ENCODE results near the gene TAF1A. TPM values are rescaled to one million over a fixed set of nuclear protein-coding genes. Genes with fewer than 3 reads are reported as not detected.

TAF1A gene
- 10 to 100 TPM in 1 of 3 donors, 1 to 10 TPM in 2; 3.2 to 10.7 (median 6.9) TPM for total RNA-seq

DNA sequence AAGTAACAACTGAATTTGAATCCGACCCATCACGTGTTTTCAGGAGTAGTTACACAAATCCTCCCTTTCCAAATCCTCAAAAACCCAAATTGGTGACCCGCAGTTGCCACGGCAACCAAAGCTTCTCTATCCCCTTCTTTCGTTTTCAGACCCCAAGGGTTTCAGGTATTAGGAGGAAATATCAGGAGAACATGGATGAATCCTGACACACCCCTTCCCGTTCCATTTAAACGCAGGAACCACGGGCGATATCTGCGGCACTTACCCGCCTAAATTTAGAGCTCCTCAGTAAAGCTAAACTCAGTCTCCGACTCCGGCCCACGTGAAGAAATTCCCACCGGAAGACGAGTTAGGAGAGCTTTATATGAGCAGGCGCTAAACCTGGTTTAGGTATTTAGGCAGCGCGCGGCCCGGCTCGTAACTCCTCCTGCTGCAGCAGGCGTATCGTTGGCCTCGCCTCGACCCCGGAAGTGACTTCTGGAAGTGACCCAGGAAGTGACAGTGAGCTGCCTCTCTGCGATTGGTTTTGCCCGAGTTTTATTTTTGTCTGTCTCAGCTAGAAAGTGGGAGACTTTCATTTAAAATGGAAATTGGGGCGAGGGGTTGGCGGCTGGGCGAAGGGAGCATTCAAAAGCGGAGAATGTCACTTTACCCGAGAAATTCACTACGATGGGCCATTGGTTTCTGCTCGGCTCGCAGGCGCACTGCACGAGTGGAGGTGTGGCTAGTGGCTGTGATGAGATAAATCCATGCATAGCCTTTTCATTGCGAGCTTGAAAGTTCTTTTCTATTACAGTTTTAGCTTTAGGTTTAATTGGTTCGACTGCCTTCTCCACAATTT is at the start of gene TAF1A:
TSS of gene TAF1A (minus strand) at position 472 of the 841 bp plus-strand sequence.
- Histone ChIP-seq H3K9me3 (no peaks in the 10 kb centered on the region), H3K36me3 (no peaks in the 10 kb centered on the region), H3K4me1 (peaks cover 0 to 11% of the 10 kb centered on the region in 2 donors), H3K27ac (peak within 1 kb of the TSS; percentile 87 to 89), H3K4me3 (peak within 1 kb of the TSS; percentile 66 to 85 (median 73)), H3K27me3 (no peaks in the 10 kb centered on the region)
- TF ChIP-seq POLR2AphosphoS5 (IDR thresholded peaks at IDR 0.05) (peak; percentile 17 to 62 (median 19)), POLR2A (IDR thresholded peaks at IDR 0.05) (no peak)
- intact Hi-C loops (cut with DNase I; ENCODE audit: low total_unique reads), result no loop called here
- DNase-seq (ENCODE audit: low spot score in 2 of 2), result peak; percentile 82 to 84

DNA sequence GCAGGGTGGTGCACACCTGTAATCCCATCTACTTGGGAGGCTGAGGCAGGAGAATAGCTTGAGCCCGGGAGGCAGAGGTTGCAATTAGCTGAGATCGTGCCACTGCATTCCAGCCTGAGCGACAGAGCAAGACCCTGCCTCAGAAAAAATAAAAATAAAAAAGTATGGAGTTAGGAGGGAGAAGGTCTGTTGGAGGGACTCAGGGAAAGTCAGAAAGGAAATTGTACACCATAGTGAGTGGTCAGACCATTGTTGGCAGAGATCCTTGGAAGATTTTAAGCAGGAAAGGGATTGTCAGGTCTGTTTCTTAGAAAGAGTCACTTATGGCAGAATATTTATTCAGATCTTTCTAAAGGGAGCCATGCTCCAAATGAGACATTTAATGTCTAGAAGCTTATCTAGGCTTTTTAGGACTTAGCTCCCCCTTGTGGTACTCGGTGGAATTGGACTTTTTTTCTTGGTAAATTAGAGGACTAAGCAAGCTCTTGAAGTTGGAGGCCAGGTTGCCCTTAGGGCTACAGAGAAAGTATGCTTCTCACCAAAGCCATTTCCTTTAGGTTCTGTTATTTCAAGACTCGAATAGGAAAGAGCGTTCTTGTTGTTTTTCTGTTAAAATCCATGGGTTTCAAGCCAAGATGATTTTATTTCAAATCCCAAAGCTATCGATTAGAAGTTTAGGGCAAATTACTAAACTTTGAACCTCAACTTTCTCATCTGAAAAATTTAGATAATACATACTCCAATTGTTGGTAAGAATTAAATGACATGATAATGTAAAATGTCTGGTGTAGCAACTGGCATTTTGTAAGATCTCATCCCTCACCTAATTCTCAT is 44.7 kb upstream of the TAF1A start:
- peak in 1 of 2 donors; percentile 37 for DNase-seq (ENCODE audit: low spot score in 2 of 2)
- H3K27me3 ChIP-seq, result no peaks in the 10 kb centered on the region

DNA sequence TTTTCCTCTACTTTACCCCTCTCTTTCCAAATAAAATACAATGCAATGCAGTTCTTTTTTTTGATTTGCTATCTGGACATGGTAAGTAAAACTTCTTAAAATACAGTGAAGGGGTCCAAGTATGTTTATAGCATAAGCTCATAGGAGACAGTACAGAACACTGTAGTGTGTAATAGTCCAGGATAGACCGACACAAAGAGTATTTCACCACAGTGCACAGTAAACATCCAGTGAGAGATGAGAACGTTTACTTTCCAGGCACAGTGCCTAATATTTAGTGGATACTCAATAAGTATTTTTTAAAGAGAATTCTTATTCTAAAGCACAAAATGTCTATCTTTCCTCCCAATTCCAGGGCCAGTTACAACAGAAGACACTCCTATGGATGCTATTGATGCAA is 43.0 kb upstream of the TAF1A start:
- no peaks in the 10 kb centered on the region for H3K9me3 ChIP-seq
- intact Hi-C loops (cut with DNase I; ENCODE audit: low total_unique reads), result no loop called here
- H3K36me3 ChIP-seq, result peaks cover 4% of the 10 kb centered on the region
- no peaks in the 10 kb centered on the region for H3K27me3 ChIP-seq
- no peak for TF ChIP-seq POLR2AphosphoS5 (IDR thresholded peaks at IDR 0.05)
- TF ChIP-seq, protein P1, sequence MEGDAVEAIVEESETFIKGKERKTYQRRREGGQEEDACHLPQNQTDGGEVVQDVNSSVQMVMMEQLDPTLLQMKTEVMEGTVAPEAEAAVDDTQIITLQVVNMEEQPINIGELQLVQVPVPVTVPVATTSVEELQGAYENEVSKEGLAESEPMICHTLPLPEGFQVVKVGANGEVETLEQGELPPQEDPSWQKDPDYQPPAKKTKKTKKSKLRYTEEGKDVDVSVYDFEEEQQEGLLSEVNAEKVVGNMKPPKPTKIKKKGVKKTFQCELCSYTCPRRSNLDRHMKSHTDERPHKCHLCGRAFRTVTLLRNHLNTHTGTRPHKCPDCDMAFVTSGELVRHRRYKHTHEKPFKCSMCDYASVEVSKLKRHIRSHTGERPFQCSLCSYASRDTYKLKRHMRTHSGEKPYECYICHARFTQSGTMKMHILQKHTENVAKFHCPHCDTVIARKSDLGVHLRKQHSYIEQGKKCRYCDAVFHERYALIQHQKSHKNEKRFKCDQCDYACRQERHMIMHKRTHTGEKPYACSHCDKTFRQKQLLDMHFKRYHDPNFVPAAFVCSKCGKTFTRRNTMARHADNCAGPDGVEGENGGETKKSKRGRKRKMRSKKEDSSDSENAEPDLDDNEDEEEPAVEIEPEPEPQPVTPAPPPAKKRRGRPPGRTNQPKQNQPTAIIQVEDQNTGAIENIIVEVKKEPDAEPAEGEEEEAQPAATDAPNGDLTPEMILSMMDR (IDR thresholded peaks at IDR 0.05), result no peak
- no peak for TF ChIP-seq POLR2A (IDR thresholded peaks at IDR 0.05)
- no peak overlapping the region for H3K27ac ChIP-seq
- H3K4me3 ChIP-seq, result no peak overlapping the region
- no peak for DNase-seq (ENCODE audit: low spot score in 2 of 2)
- no peaks in the 10 kb centered on the region for H3K4me1 ChIP-seq

More for the DNA sequence above, 44.7 kb upstream of the TAF1A start:
- TF ChIP-seq, protein P1 (IDR thresholded peaks at IDR 0.05), result peak; percentile 73 to 87 (median 79)
- TF ChIP-seq POLR2A (IDR thresholded peaks at IDR 0.05), result no peak
- Histone ChIP-seq H3K36me3 (peaks cover 4% of the 10 kb centered on the region), H3K4me3 (no peak overlapping the region), H3K4me1 (no peaks in the 10 kb centered on the region), H3K27ac (no peak overlapping the region), H3K9me3 (no peaks in the 10 kb centered on the region)
- intact Hi-C loops (cut with DNase I; ENCODE audit: low total_unique reads), result no loop called here

DNA sequence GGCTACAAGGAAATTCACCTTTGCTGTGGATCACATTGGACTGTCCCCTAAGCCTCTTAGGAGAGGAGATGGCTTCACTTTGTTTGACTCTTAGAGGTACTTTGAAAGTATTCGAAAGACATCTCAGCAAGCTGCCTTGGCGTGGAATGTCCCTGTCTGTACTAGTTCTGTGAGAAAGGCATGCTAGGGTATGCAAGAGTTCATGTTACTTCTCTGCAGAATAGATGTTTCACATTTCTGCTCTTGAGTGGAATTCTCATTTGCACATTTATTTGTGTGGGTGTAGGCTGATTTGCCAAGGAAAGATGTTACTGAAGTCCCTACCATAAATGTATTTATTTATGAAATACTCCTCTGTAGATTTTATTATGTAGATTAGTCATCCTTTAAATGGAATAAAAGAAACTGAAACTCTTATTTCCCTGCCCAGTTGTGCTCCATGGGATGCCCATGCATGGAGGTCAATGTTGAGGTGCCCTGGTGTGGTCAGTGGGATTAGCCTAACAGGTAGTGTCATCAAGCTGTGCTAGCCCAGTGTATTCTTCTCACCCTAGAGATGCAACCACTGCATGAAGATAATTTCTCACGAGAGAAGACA is 42.0 kb upstream of the TAF1A start:
- Histone ChIP-seq H3K4me1 (no peaks in the 10 kb centered on the region), H3K4me3 (no peak overlapping the region), H3K27me3 (no peaks in the 10 kb centered on the region), H3K27ac (no peak overlapping the region), H3K36me3 (peaks cover 4% of the 10 kb centered on the region), H3K9me3 (no peaks in the 10 kb centered on the region)
- DNase-seq (ENCODE audit: low spot score in 2 of 2), result no peak
- intact Hi-C loops (cut with DNase I; ENCODE audit: low total_unique reads), result no loop called here
- TF ChIP-seq POLR2A (IDR thresholded peaks at IDR 0.05) (no peak), POLR2AphosphoS5 (IDR thresholded peaks at IDR 0.05) (no peak)
- TF ChIP-seq, protein P1 (IDR thresholded peaks at IDR 0.05), result no peak

DNA sequence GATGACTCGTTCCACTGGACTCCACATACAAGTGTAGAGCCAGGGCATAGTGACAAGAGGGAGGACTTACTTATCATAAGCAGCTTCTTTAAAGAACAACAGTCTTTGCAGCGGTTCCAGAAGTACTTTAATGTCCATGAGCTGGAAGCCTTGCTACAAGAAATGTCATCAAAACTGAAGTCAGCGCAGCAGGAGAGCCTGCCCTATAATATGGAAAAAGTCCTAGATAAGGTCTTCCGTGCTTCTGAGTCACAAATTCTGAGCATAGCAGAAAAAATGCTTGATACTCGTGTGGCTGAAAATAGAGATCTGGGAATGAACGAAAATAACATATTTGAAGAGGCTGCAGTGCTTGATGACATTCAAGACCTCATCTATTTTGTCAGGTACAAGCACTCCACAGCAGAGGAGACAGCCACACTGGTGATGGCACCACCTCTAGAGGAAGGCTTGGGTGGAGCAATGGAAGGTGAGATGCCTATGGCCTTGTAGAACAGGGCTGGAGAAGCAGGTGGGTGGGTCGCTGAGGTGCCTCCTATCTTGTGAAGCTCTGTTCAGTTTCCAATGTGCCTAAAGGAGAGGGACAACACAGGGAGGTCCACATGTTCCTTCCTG is 40.3 kb upstream of the TAF1A start:
- intact Hi-C loops (cut with DNase I; ENCODE audit: low total_unique reads), result no loop called here

More for the DNA sequence above, 40.3 kb upstream of the TAF1A start:
- Histone ChIP-seq H3K4me3 (no peak overlapping the region), H3K27ac (no peak overlapping the region), H3K9me3 (no peaks in the 10 kb centered on the region), H3K36me3 (peaks cover 4% of the 10 kb centered on the region), H3K4me1 (no peaks in the 10 kb centered on the region), H3K27me3 (no peaks in the 10 kb centered on the region)
- no peak for DNase-seq (ENCODE audit: low spot score in 2 of 2)
- TF ChIP-seq, protein P1 (IDR thresholded peaks at IDR 0.05), result no peak
- TF ChIP-seq POLR2A (IDR thresholded peaks at IDR 0.05) (no peak), POLR2AphosphoS5 (IDR thresholded peaks at IDR 0.05) (no peak)
